Ishikawa (cell line): ENCODE data around the gene HDAC9.

Source experiments
- CEBPB ChIP-seq: IDR thresholded peaks from 2 replicates; pipeline ENCODE4 v1.6.1; 2012
- CREB1 ChIP-seq: IDR thresholded peaks from 2 replicates; pipeline ENCODE4 v1.6.1; 2012; ENCODE audit warnings: low read depth
- EGR1 ChIP-seq: IDR thresholded peaks from 2 replicates; pipeline ENCODE4 v1.6.1; 2012
- EP300 ChIP-seq: IDR thresholded peaks from 2 replicates; pipeline ENCODE4 v1.6.1; 2012; ENCODE audit warnings: borderline replicate concordance
- FOXM1 ChIP-seq: IDR thresholded peaks from 2 replicates; pipeline ENCODE4 v1.6.1; 2012; ENCODE audit warnings: low read depth, borderline replicate concordance
- MAX ChIP-seq: IDR thresholded peaks from 2 replicates; pipeline ENCODE4 v1.6.1; 2012
- NFIC ChIP-seq: IDR thresholded peaks from 2 replicates; pipeline ENCODE4 v1.6.1; 2012
- RAD21 ChIP-seq: IDR thresholded peaks from 2 replicates; pipeline ENCODE4 v1.6.1; 2012; ENCODE audit warnings: low read depth
- REST ChIP-seq: IDR thresholded peaks from 2 replicates; pipeline ENCODE4 v1.6.1; 2012; ENCODE audit warnings: low read depth, mild to moderate bottlenecking
- TAF1 ChIP-seq: IDR thresholded peaks from 2 replicates; pipeline ENCODE4 v1.6.1; 2012; ENCODE audit warnings: low read depth, mild to moderate bottlenecking
- TCF12 ChIP-seq: IDR thresholded peaks from 2 replicates; pipeline ENCODE4 v1.6.1; 2012; ENCODE audit warnings: low read depth
- TEAD4 ChIP-seq: IDR thresholded peaks from 2 replicates; pipeline ENCODE4 v1.6.1; 2012
- USF1 ChIP-seq: IDR thresholded peaks from 2 replicates; pipeline ENCODE4 v1.6.1; 2012
- YY1 ChIP-seq: IDR thresholded peaks from 2 replicates; pipeline ENCODE4 v1.6.1; 2012; ENCODE audit warnings: low read depth
- ZBTB7A ChIP-seq: IDR thresholded peaks from 2 replicates; pipeline ENCODE4 v1.6.1; 2012; ENCODE audit warnings: low read depth

The HDAC9 gene

GRCh38 chr7:18821554-18821953 is 326.0 kb downstream of the HDAC9 start:
- TF ChIP-seq USF1, result no peak
- no peak for TF ChIP-seq REST
- TF ChIP-seq TEAD4, result no peak

GRCh38 chr7:18824157-18824556 is 328.6 kb downstream of the HDAC9 start:
- TF ChIP-seq TCF12 (no peak), TAF1 (no peak), EGR1 (no peak), TEAD4 (no peak), ZBTB7A (no peak), CEBPB (no peak), USF1 (no peak), YY1 (no peak), RAD21 (no peak), REST (no peak), FOXM1 (no peak), MAX (no peak), EP300 (no peak), CREB1 (no peak), NFIC (no peak)

GRCh38 chr7:18828260-18828993 is 332.9 kb downstream of the HDAC9 start:
- no peak for TF ChIP-seq USF1
- no peak for TF ChIP-seq FOXM1
- no peak for TF ChIP-seq YY1
- no peak for TF ChIP-seq RAD21
- TF ChIP-seq ZBTB7A, result no peak
- TF ChIP-seq REST, result no peak

- TF ChIP-seq TAF1 (no peak), REST (no peak), MAX (no peak), CREB1 (no peak), ZBTB7A (no peak), YY1 (no peak), USF1 (no peak), TCF12 (no peak), FOXM1 (no peak)
These were observed 333.7 kb downstream of the HDAC9 start for GRCh38 chr7:18828994-18829857.
